Type B pancreatic cell (in vitro differentiated cells): Measurements from ENCODE around the gene MTRFR. TPM values are rescaled to one million over a fixed set of nuclear protein-coding genes. Genes with fewer than 3 reads are reported as not detected.
"Not testable (repeated sequence)": the region's sequence is repeated elsewhere in the genome, so short reads cannot be mapped to it uniquely, and the experiment has no call there.

Experiments
- DNase-seq: peaks from one replicate; pipeline ENCODE4 v3.0.0; 2021; ENCODE audit warnings: mixed read lengths; ENCODE audit not compliant: unreplicated experiment; ENCODE audit errors: extremely low spot score
- H3K27ac Mint-ChIP-seq: 2 replicates; pipeline ENCODE4 v1.8.0; 2021; ENCODE audit warnings: mild to moderate bottlenecking, mixed read lengths
- H3K27me3 Mint-ChIP-seq: 2 replicates; pipeline ENCODE4 v1.8.0; 2021; ENCODE audit warnings: mixed read lengths
- H3K36me3 Mint-ChIP-seq: 2 replicates; pipeline ENCODE4 v1.8.0; 2021; ENCODE audit warnings: mixed read lengths
- H3K4me1 Mint-ChIP-seq: one replicate; pipeline ENCODE4 v1.8.0; 2021; ENCODE audit warnings: mixed read lengths; ENCODE audit not compliant: unreplicated experiment
- H3K4me3 Mint-ChIP-seq: 2 replicates; pipeline ENCODE4 v1.8.0; 2021; ENCODE audit warnings: mild to moderate bottlenecking, mixed read lengths
- H3K9me3 Mint-ChIP-seq: 2 replicates; pipeline ENCODE4 v1.8.0; 2021; ENCODE audit warnings: mixed read lengths
- CTCF ChIP-seq: fragments of 200-600 bp; sonication (generic); conservative IDR thresholded peaks from 2 replicates; pipeline ENCODE4 v1.5.0; 2021; ENCODE audit warnings: antibody characterized with exemption, mild to moderate bottlenecking
- total RNA-seq: library from RNA; stranded (reverse); gene quantifications from 2 replicates; pipeline ENCODE4 v1.2.1, GENCODE V29; 2021; ENCODE audit warnings: low replicate concordance

The MTRFR gene
- total RNA-seq, 1 donor from 2014 or later = 17.2 TPM

GRCh38 chr12:123251403-123252076, 18.3 kb downstream of the MTRFR start:
- peaks cover 43% of the 10 kb centered on the region for H3K36me3 Mint-ChIP-seq
- peaks cover 15% of the 10 kb centered on the region for H3K4me1 Mint-ChIP-seq
- no peak for DNase-seq
- H3K27me3 Mint-ChIP-seq = no peaks in the 10 kb centered on the region
- peaks cover 3% of the 10 kb centered on the region for H3K9me3 Mint-ChIP-seq
- TF ChIP-seq CTCF = no peak
- H3K4me3 Mint-ChIP-seq = peak overlapping the region; percentile 41
- H3K27ac Mint-ChIP-seq = peak overlapping the region; percentile 97

GRCh38 chr12:123252365-123252764, 19.1 kb downstream of the MTRFR start:
- H3K27ac Mint-ChIP-seq, H3K9me3 Mint-ChIP-seq, H3K27me3 Mint-ChIP-seq, DNase-seq, H3K4me3 Mint-ChIP-seq: not testable (repeated sequence)
- Mint-ChIP-seq H3K36me3 (peaks cover 41% of the 10 kb centered on the region), H3K4me1 (peaks cover 15% of the 10 kb centered on the region)

- no peak overlapping the region for H3K4me3 Mint-ChIP-seq
- no peaks in the 10 kb centered on the region for H3K9me3 Mint-ChIP-seq
- no peak overlapping the region for H3K27ac Mint-ChIP-seq
- no peak for DNase-seq
- no peaks in the 10 kb centered on the region for H3K27me3 Mint-ChIP-seq
- TF ChIP-seq CTCF = no peak
- peaks cover 15% of the 10 kb centered on the region for H3K4me1 Mint-ChIP-seq
- peaks cover 31% of the 10 kb centered on the region for H3K36me3 Mint-ChIP-seq
These were observed 20.6 kb downstream of the MTRFR start for GRCh38 chr12:123253641-123254459.

GRCh38 chr12:123254853-123255446, 21.7 kb downstream of the MTRFR start:
- H3K27ac Mint-ChIP-seq = no peak overlapping the region
- peaks cover 30% of the 10 kb centered on the region for H3K36me3 Mint-ChIP-seq
- H3K27me3 Mint-ChIP-seq = no peaks in the 10 kb centered on the region
- peaks cover 15% of the 10 kb centered on the region for H3K4me1 Mint-ChIP-seq
- DNase-seq = no peak
- TF ChIP-seq CTCF = no peak
- H3K9me3 Mint-ChIP-seq = no peaks in the 10 kb centered on the region
- no peak overlapping the region for H3K4me3 Mint-ChIP-seq

GRCh38 chr12:123258593-123258992, 25.4 kb downstream of the MTRFR start:
- peaks cover 42% of the 10 kb centered on the region for H3K36me3 Mint-ChIP-seq
- no peaks in the 10 kb centered on the region for H3K27me3 Mint-ChIP-seq
- TF ChIP-seq CTCF = no peak
- peaks cover 5% of the 10 kb centered on the region for H3K4me1 Mint-ChIP-seq
- no peak overlapping the region for H3K27ac Mint-ChIP-seq
- H3K4me3 Mint-ChIP-seq = no peak overlapping the region
- H3K9me3 Mint-ChIP-seq = no peaks in the 10 kb centered on the region
- DNase-seq = no peak

GRCh38 chr12:123260081-123260480, 26.8 kb downstream of the MTRFR start:
- H3K27ac Mint-ChIP-seq = peak overlapping the region; percentile 62
- DNase-seq = no peak
- no peaks in the 10 kb centered on the region for H3K27me3 Mint-ChIP-seq
- peaks cover 45% of the 10 kb centered on the region for H3K36me3 Mint-ChIP-seq
- no peaks in the 10 kb centered on the region for H3K9me3 Mint-ChIP-seq
- no peak overlapping the region for H3K4me3 Mint-ChIP-seq
- H3K4me1 Mint-ChIP-seq = peaks cover 5% of the 10 kb centered on the region
- no peak for TF ChIP-seq CTCF
